Measurements from ENCODE around the gene SEPTIN2.

The SEPTIN2 gene

GRCh38 chr2:241321033-241321432 is 5.3 kb downstream of the SEPTIN2 start:
- no peak for DNase-seq (ENCODE audit: low read depth)
- no peak overlapping the region for H3K4me3 ChIP-seq (replicated peaks; ENCODE audit: low read depth, low read length)
- no peak for TF ChIP-seq CTCF (IDR thresholded peaks at IDR 0.05; ENCODE audit: low read length, missing control alignments)

- no peak for DNase-seq (ENCODE audit: low read depth)
- H3K4me3 ChIP-seq (replicated peaks; ENCODE audit: low read depth, low read length): peak overlapping the region; percentile 10
- no peak for TF ChIP-seq CTCF (IDR thresholded peaks at IDR 0.05; ENCODE audit: low read length, missing control alignments)
Measured at GRCh38 chr2:241321886-241322285, 6.2 kb downstream of the SEPTIN2 start.

- no peak overlapping the region for H3K4me3 ChIP-seq (replicated peaks; ENCODE audit: low read depth, low read length)
- no peak for TF ChIP-seq CTCF (IDR thresholded peaks at IDR 0.05; ENCODE audit: low read length, missing control alignments)
- no peak for DNase-seq (ENCODE audit: low read depth)
Measured at GRCh38 chr2:241323778-241324177, 8.1 kb downstream of the SEPTIN2 start.

- no peak overlapping the region for H3K4me3 ChIP-seq (replicated peaks; ENCODE audit: low read depth, low read length)
- TF ChIP-seq CTCF (IDR thresholded peaks at IDR 0.05; ENCODE audit: low read length, missing control alignments): no peak
- no peak for DNase-seq (ENCODE audit: low read depth)
Measured at GRCh38 chr2:241324775-241325174, 9.1 kb downstream of the SEPTIN2 start.

- no peak for DNase-seq (ENCODE audit: low read depth)
- no peak overlapping the region for H3K4me3 ChIP-seq (replicated peaks; ENCODE audit: low read depth, low read length)
- no peak for TF ChIP-seq CTCF (IDR thresholded peaks at IDR 0.05; ENCODE audit: low read length, missing control alignments)
Measured at GRCh38 chr2:241325257-241325656, 9.5 kb downstream of the SEPTIN2 start.

GRCh38 chr2:241329669-241330615 is 14.2 kb downstream of the SEPTIN2 start:
- no peak for TF ChIP-seq CTCF (IDR thresholded peaks at IDR 0.05; ENCODE audit: low read length, missing control alignments)
- no peak overlapping the region for H3K4me3 ChIP-seq (replicated peaks; ENCODE audit: low read depth, low read length)

GRCh38 chr2:241330616-241330981 is 14.9 kb downstream of the SEPTIN2 start:
- TF ChIP-seq CTCF (IDR thresholded peaks at IDR 0.05; ENCODE audit: low read length, missing control alignments): no peak
- DNase-seq (ENCODE audit: low read depth): no peak
- no peak overlapping the region for H3K4me3 ChIP-seq (replicated peaks; ENCODE audit: low read depth, low read length)

More at GRCh38 chr2:241329669-241330615, 14.2 kb downstream of the SEPTIN2 start:
- no peak for DNase-seq (ENCODE audit: low read depth)
